Activated gamma-delta T cell treated with Interleukin-2 at 50 U/mL for 16 hours (primary cell): ENCODE results near the gene MLANA.

Experiments
- DNase-seq: peaks from one replicate; pipeline ENCODE4 v3.0.0-alpha.2; 2020

Gene MLANA, protein sequence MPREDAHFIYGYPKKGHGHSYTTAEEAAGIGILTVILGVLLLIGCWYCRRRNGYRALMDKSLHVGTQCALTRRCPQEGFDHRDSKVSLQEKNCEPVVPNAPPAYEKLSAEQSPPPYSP

DNA sequence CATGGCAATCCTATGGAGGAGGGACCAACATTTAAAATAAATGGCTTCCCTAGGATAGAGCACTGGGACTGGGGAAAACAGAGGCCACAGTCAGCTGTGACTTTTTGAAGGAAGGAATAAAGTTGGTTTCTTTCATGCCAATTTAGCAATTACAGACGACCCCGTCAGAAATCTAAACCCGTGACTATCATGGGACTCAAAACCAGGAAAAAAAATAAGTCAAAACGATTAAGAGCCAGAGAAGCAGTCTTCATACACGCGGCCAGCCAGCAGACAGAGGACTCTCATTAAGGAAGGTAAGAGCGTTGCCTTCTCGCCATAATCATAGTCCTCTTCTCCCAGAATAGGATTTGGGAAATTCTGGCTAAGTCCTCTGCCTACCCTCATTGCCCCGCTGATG is at the start of gene MLANA:
TSS of gene MLANA (plus strand) at position 249 of the 400 bp plus-strand sequence. CDS start 1,586 bp downstream, outside the sequence.
- DNase-seq = no peak

DNA sequence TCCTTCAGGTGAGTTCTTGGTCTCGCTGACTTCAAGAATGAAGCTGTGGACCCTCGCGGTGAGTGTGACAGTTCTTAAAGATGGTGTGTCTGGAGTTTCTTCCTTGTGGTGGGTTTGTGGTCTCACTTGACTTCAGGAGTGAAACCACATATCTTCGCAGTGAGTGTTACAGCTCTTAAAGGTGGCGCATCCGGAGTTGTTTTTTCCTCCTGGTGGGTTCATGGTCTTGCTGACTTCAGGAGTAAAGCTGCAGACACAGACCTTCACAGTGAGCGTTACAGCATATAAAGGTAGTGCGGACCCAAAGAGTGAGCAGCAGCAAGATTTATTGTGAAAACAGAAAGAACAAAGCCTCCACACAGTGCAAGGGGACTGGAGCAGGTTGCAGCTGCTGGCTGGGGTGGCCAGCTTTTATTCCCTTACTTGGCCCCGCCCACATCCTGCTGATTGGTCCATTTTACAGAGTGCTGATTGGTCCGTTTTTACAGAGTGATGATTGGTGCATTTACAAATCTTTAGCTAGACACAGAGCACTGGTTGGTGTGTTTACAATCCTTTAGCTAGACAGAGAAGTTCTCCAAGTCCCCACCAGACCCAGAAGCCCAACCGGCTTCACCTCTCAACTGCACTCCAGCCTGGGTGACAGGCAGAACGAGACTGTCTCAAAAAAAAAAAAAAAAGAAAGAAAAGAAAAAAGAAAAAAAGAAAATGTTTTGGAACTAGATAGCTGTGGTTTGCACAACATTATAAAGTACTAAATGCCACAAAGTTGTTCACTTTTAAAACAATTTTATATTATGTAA is 48.7 kb upstream of the MLANA start:
- DNase-seq = peak; percentile 66

DNA sequence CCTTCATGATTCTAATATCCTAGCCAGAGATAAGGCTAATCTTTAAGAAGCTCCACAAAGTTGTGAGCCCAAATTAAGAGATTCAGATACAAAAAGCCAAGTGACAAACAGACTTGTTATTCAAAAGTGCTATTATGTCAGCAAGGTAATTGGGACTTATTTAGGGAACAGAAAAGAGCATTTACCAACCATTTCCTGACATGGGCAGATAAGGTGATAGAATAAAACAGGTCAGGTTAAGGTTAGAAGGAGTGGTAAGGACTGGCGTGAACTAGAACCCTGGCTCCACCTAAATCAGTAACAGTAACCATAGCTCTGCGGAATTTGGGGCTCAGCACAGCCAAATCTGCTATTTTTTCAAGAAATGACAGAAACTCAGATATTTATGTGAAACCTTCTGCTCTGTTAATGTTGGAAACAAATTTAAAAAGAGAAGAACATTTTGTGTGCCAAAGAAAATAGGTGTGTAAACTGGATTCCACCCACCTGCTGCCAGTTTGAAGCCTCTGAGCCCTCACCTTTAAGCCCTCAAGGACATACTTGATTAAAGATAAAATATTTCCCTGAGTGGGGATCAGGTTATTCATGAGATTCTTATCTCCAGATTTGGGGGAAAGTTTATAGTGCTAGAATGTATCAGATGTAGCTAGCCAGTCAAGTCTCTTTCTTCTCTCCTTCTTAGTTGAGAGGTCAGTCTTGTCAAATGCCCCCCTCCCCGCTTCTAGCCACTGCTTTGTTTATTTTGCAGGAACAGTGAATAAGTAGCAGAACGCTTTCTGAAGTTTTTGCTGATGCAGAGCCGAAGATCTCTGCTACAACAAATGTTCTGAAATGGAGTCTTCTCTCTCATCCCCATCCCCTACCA is 47.5 kb upstream of the MLANA start:
- no peak for DNase-seq

DNA sequence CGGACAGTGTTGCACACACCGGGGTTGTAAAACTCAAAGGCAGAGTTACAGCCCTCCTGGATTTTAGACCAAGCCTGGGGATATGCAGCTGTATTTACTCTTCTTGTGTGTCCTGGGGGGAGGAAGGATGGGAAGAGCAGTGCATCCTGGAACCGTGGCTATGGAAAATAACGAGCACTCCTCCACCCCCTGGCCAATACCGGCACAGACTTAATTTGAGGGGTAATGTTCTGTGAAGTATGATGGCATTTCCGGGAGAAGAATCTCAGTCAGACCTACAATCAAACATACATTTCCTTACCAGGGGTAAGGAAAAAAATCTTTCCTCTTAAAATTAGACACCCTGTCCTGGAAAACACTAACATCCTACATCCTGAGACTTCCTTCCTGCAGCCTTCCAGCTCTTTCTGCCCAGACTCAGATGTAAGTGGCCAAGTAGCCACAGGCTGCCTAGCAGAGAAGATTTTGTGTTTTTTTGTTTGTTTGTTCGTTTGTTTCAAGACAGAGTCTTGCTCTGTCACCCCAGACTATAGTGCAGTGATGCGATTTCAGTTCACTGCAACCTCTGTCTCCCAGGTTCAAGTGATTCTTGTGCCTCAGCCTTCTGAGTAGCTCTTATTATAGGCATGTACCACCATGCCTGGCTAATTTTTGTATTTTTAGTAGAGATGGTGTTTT is 46.8 kb upstream of the MLANA start:
- no peak for DNase-seq

GRCh38 chr9:5845157-5845531 is 45.5 kb upstream of the MLANA start:
- DNase-seq = no peak

DNA sequence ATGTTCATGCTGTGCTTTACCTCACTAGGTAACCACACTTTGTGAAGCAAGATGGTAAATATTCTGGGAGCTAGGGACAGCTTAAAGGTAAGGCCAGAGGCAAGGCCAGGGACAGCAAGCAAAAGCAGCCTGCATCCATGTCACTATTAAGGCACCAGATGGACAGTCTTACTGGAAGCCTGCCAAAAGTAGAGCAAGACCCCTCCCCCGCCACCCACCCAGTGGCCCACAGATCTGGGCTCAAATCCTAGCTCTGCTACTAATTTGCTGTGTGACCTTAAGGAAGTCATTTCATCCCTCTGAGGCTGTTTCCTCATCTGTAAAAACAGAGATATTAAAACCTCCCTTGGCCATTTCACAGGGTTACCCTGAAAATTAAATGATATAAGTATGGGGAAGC is 44.6 kb upstream of the MLANA start:
- no peak for DNase-seq

- no peak for DNase-seq
Measured at GRCh38 chr9:5846501-5846921, 44.2 kb upstream of the MLANA start.

DNA sequence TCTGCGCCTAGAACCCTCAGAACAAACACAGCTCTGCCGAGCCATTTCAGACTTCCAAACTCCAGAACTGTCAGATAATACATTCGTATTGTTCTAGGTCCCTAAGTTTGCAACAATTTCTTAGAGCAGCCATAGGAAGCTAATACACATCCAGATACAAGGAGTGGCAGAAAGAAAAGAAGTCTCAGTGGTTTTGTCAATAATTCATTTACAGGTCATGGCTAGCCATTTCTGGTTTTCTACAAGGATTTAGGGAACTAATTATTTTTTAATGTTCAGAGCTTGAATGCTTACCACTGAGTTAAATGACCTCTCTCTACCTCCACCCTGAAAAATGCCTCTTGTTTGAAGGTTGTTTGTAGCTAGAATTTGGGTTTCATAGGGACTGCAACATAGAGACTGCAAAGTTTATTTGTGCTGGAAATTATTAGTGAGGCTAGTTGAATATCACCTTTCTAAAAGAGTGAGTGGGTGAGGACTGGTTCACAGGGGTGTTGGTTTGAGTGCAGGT is 42.3 kb upstream of the MLANA start:
- no peak for DNase-seq

DNA sequence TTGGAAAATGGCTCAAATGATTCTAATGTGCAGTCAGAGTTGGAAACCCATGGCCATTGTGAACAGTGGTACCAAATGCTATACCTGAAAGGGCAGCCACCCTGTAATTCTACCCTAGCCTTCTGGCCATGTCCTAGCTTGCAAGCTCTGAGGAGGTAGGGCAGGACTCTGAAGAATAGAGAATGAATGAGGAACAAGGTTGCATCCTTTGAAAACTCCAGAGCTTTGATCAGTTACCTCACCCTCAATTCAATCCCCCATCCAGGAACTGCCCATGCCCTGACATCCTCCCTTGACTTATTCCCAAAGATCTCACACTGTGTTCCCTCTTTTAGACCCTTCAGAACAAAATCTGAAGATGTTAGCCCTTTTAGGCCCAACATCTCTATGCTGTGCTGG is 40.0 kb upstream of the MLANA start:
- DNase-seq = no peak

GRCh38 chr9:5851445-5851844 is 39.2 kb upstream of the MLANA start:
- peak; percentile 42 for DNase-seq

DNA sequence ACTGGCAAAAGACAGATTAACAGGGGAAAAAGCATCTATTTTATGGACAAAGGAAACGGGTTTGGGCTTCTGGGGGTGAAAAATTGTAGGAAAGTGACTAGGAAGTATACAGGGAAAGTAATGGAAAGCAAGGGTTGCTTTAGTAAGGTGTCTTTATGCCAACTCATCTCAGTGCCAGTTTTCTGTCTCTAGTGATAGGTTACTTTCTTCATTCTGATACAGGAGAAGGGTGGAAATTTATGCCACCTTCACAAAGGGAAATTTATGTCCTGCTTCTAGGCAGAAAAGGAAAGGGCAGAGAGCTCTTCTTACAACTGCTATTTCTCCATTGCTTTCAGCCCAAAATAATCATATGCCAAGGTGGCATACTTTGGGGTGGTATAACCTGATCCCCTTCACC is 37.7 kb upstream of the MLANA start:
- DNase-seq = no peak

DNA sequence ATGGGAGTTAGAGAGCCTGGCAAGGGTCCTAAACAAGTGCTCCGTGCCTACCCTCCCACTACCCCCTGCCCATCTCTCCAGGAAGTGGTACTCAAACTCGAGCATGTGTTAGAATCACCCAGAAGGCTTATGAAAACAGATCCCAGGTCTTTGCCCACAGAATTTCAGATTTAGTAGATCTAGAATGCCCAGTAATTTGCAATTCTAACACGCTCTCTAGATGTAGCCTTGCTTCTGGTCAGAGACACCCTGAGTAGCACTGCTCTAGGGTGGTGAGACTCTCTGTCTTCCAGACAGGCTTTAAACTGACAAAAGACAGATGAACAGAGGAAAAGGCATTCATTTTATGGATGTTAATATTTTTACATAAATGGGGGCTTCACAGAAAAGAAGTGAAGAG is 37.1 kb upstream of the MLANA start:
- DNase-seq = no peak

DNA sequence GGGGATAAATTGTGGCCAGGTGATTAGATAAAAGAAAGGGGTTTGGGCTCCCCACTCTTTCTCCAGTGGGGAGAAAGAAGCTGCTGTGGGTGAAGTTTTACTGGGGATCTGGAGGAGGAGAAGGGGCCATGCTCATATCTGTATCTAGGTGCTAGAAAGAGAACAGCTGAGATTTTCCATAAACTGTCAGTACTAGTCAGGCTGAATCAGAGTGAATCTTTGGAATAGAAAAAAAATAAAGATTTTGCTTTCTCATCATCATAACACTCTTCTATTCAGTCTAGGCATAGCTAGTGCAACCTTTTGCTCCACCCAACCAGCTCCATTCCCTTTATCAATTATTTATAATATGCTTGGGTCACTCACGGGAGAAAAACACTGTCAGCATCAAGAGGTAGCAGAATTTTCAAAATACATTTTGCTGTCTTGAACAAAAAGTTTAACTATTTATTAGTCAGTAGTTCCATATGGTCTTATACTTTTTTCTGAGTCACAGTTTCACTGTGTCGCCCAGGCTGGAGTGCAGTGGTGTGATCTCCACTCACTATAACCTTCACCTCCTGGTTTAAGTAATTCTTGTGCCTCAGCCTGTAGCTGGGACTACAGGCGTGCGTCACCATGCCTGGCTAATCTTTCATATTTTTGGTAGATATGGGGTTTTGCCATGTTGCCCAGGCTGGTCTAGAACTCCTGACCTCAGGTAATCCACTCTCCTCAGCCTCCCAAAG is 36.5 kb upstream of the MLANA start:
- no peak for DNase-seq

DNA sequence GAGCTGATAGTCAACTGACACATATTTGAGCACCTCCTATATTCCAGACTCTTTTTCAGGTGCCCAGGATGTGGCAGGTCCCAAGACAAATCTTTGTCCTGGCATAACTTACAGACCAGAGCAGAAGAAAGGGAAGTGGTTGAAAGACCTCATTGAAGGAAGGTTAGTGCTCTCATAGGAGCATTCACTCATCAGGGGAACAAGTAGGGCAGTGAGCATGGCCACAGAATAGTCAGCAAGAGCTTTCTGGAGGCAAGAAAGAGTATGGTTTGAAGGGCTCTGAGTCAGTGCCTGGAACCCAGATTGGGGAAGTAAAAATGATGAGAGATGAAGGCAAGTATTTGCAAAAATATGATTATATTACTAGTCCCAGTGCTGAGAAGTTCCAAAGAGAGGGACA is 32.8 kb upstream of the MLANA start:
- no peak for DNase-seq

GRCh38 chr9:5858833-5859232 is 31.9 kb upstream of the MLANA start:
- DNase-seq = no peak

- no peak for DNase-seq
Measured at GRCh38 chr9:5863092-5863746, 27.5 kb upstream of the MLANA start.

- DNase-seq = no peak
Measured at GRCh38 chr9:5864446-5864845, 26.2 kb upstream of the MLANA start.

- no peak for DNase-seq
Measured at GRCh38 chr9:5866272-5866671, 24.4 kb upstream of the MLANA start.

GRCh38 chr9:5866685-5867084 is 24.0 kb upstream of the MLANA start:
- DNase-seq = no peak

DNA sequence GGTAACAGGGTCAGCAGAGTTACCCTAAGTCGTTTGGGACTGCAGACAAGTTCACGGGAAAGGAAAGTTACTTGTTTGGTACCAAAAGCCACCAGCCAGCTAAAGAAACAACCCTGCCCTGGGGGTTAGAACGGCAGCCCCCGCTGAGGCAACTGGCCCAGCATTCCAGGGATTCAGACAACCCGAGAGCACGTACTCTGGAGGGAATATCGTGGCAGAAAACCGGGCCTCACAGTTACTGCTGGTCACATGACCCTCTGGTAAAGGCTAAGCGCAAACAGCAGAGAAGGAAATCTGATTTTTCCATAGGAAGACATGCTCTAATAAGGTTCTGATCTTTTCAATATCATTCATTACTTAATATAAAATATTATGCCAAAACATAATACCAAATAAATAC is 22.5 kb upstream of the MLANA start:
- no peak for DNase-seq

DNA sequence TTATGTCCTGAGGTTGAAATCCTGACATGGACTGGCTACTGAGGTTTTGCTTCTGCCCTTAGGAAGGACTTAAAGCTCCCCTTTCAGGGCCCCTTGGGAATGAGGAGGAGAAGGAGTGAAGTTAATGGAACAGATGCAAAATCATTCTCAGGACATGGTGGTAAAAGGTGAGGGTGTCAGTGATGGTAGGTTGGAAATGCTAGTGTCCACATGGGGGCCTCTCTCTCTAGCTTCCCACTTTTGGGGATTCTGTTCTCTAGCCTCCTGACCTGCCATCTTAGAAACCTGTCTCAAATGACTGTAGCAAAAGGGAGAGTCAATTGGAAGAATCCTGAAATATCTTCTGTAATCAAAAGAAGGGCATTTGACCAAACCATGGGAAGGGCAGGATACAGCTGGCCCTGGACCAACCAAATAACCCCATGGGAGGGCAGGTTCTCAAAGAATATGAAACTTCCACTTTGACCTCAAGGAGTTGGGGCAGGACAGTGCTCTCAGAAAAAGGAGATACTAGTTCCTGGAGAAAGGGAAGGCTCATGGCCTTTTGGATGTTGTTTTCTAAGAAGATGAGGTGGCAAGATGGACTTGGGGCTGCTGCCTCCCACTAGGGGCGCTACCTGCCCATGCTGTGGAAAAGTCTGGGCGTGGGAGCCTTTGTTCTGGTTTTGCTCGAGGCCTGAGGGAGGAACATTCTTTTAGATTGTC is 21.2 kb upstream of the MLANA start:
- no peak for DNase-seq
